HG03439 (cell line): Measurements from ENCODE around the gene TNFAIP6.
"Not testable (repeated sequence)": the region's sequence is repeated elsewhere in the genome, so short reads cannot be mapped to it uniquely, and the experiment has no call there.

Experiments used
- ATAC-seq: cut with Tn5 transposase; IDR thresholded peaks from one replicate; pipeline ENCODE4 v1.9.1; 2021; ENCODE audit warnings: mild to moderate bottlenecking, moderate library complexity; ENCODE audit not compliant: unreplicated experiment

TNFAIP6 gene

DNA sequence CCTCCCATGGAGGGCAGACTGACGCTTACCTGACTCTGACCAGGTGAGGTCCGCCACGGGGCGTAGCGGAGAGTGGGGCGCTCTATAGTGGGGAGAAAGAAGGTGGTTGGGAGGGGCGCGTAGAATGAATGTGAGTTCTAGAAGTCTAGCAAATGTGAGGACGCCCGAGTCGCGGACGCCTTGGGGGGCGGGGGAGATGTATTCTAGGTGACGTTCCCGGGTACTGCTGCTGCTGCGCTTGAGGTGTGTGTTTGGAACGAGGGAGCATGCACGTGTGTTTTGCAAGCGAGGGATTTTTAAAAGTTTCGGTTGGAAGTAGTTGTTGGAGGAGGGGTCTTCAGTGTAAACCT lies 53.1 kb downstream of the TNFAIP6 start:
- peak; percentile 28 for ATAC-seq

DNA sequence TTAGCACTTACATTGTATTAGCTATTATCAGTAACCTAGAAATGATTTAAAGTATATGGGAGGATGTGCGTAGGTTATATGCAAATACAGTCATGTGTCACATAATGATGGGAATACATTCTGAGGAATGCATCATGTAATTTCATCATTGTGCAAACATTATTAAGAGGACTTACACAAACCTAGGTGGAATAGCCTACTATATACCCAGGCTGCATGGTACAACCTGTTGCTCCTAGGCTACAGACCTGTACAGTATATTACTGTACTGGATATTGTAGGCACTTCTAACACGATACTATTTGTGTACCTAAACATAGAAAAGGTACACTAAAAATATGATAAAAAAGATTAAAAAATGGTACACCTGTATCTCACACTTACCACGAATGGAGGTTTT lies 60.3 kb downstream of the TNFAIP6 start:
- no peak for ATAC-seq

DNA sequence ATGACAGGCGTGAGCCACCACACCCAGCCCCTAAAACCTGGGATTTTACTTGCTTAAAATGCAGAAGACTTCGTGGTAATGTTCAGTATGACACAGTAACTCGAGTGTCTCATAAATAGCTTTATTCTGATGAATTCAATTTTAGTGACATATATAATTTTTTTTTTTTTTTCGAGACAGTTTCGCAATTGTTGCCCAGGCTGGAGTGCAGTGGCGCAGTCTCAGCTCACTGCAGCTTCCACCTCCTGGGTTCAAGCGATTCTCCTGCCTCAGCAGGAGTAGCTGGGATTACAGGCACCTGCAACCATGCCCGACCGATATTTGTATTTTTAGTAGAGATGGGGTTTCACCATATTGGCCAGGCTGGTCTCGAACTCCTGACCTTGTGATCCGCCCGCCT lies 64.3 kb downstream of the TNFAIP6 start:
- ATAC-seq, result not testable (repeated sequence)

DNA sequence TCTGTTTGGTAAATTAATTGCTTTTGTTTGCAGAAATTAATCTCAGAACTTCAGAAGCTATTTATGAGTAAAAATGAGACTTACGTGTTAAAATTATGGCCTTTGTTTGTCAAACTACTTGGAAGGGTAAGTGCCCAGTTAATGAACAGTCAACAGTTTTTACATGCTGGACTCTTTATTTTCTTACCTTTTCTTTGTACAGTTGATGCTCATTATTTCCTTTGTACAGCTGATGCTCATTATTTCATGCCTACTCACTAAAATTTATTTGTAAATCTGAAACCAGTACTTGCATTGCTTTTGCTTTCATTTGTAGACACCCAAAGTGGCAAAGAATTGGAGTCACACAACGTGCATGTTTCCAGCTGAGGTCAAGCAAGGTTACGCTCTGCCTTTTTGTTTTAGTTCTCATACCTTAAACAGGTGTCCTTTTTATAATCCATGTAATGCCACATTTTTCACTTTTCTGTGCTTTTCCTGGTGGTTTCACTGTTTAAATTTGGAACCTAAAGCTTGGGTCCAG lies 65.6 kb downstream of the TNFAIP6 start:
- peak; percentile 69 for ATAC-seq

DNA sequence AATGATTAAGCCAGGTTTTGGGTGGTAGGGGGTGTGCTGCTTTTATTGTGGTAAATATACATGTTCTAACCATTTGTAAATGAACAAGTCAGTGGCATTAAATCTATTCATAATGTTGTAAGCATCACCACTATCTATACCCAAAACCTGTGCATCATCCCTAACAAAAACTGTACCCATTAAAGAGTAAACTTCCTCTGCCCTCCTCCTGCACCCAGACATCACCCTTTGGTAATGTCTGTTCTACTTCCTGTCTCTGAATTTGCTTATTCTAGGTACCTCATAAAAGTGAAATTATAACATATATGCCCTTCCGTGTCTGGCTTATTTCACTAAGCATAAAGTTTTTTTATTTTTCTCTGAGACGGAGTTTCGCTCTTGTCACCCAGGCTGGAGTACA lies 66.4 kb downstream of the TNFAIP6 start:
- ATAC-seq, result no peak
